K562 (cell line): Measurements from ENCODE around the gene ACP5. TPM values are rescaled to one million over a fixed set of nuclear protein-coding genes. Genes with fewer than 3 reads are reported as not detected.

Experiments used
- CBFA2T3 ChIP-seq: fragments of 450-650 bp; IDR thresholded peaks from 2 replicates; pipeline ENCODE4 v1.6.1; 2017
- CC2D1A ChIP-seq: fragments of 450-650 bp; IDR thresholded peaks from 2 replicates; pipeline ENCODE4 v1.6.1; 2017; ENCODE audit warnings: mild to moderate bottlenecking
- CHD4 ChIP-seq: fragments of 200-600 bp; sonication (generic); IDR thresholded peaks from 3 replicates; pipeline ENCODE4 v1.6.1; 2012; ENCODE audit warnings: low read depth, mild to moderate bottlenecking, mixed read lengths, low read length, inconsistent platforms; ENCODE audit not compliant: insufficient read depth, insufficient replicate concordance, poor library complexity, severe bottlenecking
- DPF2 ChIP-seq: fragments of 450-650 bp; IDR thresholded peaks from 2 replicates; pipeline ENCODE4 v1.6.1; 2016
- FOXK2 ChIP-seq, 2 experiments: fragments of 450-650 bp; IDR thresholded peaks in 1 of 2; conservative IDR thresholded peaks in 1 of 2; 2 replicates each; pipeline ENCODE4 v1.6.1; 2016; ENCODE audit warnings: low read depth in 2 of 2, mild to moderate bottlenecking in 1 of 2
- ILF3 ChIP-seq: fragments of 450-650 bp; IDR thresholded peaks from 2 replicates; pipeline ENCODE4 v1.6.1; 2018; ENCODE audit warnings: antibody characterized with exemption, mild to moderate bottlenecking, moderate library complexity, borderline replicate concordance
- KAT7 ChIP-seq: sonication (generic); formaldehyde crosslinking; IDR thresholded peaks from 2 replicates; pipeline ENCODE4 v1.8.0; 2022; ENCODE audit warnings: missing genetic modification reagents, mild to moderate bottlenecking, borderline replicate concordance
- RFX1 ChIP-seq: fragments of 450-650 bp; IDR thresholded peaks from 2 replicates; pipeline ENCODE4 v1.6.1; 2016; ENCODE audit warnings: mild to moderate bottlenecking, moderate library complexity
- RHOXF2B ChIP-seq: fragments of 250-450 bp; sonication (Bioruptor Pico); conservative IDR thresholded peaks from 2 replicates; pipeline ENCODE4 v1.5.1; 2021
- SIRT6 ChIP-seq: IDR thresholded peaks from one replicate; pipeline ENCODE4 v1.6.1; 2012; ENCODE audit warnings: low read depth, mild to moderate bottlenecking, control low read depth, inconsistent platforms, low read length, moderate library complexity
- SMARCA4 ChIP-seq: fragments of 450-650 bp; IDR thresholded peaks from 2 replicates; pipeline ENCODE4 v1.6.1; 2016
- ZNF384 ChIP-seq: IDR thresholded peaks from 2 replicates; pipeline ENCODE4 v1.6.1; 2012; ENCODE audit warnings: low read depth, low read length, improper control_type of control experiment
- ZNF785 ChIP-seq: fragments of 250-450 bp; sonication (Bioruptor Pico); IDR thresholded peaks from 2 replicates; pipeline ENCODE4 v1.4.0; 2020; ENCODE audit warnings: mild to moderate bottlenecking
- polyA plus RNA-seq, 8 experiments: library from polyadenylated mRNA; depleted of rRNA in 4 of 8; stranded (reverse) in 5 of 8; unstranded in 3 of 8; fragments of >200 nt; fragmentation: Nextera tagmentation in 2 of 8; fragmentation: Illumina TruSeq in 1 of 8; extraction: Ambion mirVana in 2 of 8; extraction: Trizol in 1 of 8; gene quantifications; 2 replicates each; pipeline versions ENCODE4 v1.2.1 to v1.2.3, GENCODE V29; 2011 to 2014; ENCODE audit warnings: inconsistent platforms in 1 of 8, missing spikeins in 1 of 8
- total RNA-seq, 7 experiments: library from RNA; depleted of rRNA in 6 of 7; stranded (reverse); fragments of >200 nt in 6 of 7; fragmentation: Illumina TruSeq in 2 of 7; extraction: Trizol in 2 of 7; gene quantifications; 2 replicates each; pipeline versions ENCODE4 v1.2.1 to v1.2.3, GENCODE V29; 2011 to 2021; ENCODE audit warnings: low replicate concordance in 1 of 7
- TF ChIP-seq, protein P1 (sequence below): fragments of 450-650 bp; conservative IDR thresholded peaks from 2 replicates; pipeline ENCODE4 v1.6.1; 2016; ENCODE audit warnings: missing genetic modification characterization, low read depth, mild to moderate bottlenecking, missing compliant biosample characterization, moderate library complexity
- TF ChIP-seq, protein P2 (sequence below): sonication (generic); formaldehyde crosslinking; IDR thresholded peaks from 2 replicates; pipeline ENCODE4 v1.5.0; 2020; ENCODE audit warnings: missing genetic modification reagents
- TF ChIP-seq, protein P3 (sequence below), 2 experiments: fragments of 250-450 bp in 1 of 2; fragments of 450-650 bp in 1 of 2; sonication (Bioruptor Pico) in 1 of 2; IDR thresholded peaks; 2 replicates each; pipeline versions ENCODE4 v1.6.1 to v1.8.0; 2016 to 2021; ENCODE audit warnings: mild to moderate bottlenecking in 2 of 2, moderate library complexity in 2 of 2, missing compliant biosample characterization in 1 of 2, missing genetic modification characterization in 1 of 2
- TF ChIP-seq, protein P4 (sequence below): fragments of 450-650 bp; formaldehyde crosslinking; IDR thresholded peaks from 2 replicates; pipeline ENCODE4 v1.4.0; 2020; ENCODE audit warnings: mild to moderate bottlenecking, moderate library complexity
- TF ChIP-seq, protein P5 (sequence below), 2 experiments: IDR thresholded peaks in 1 of 2; conservative IDR thresholded peaks in 1 of 2; 2 replicates each; pipeline ENCODE4 v1.6.1; 2016; ENCODE audit warnings: low read depth in 2 of 2, mild to moderate bottlenecking in 1 of 2, missing compliant biosample characterization in 1 of 2, missing genetic modification characterization in 1 of 2, moderate library complexity in 1 of 2
- TF ChIP-seq, protein P6 (sequence below): sonication (generic); formaldehyde crosslinking; IDR thresholded peaks from 2 replicates; pipeline ENCODE4 v1.8.0; 2022; ENCODE audit warnings: mild to moderate bottlenecking, missing genetic modification reagents
- TF ChIP-seq, protein P7 (sequence below): sonication (generic); IDR thresholded peaks from 2 replicates; pipeline ENCODE4 v1.6.1; 2016

The ACP5 gene
- total and polyA plus RNA-seq, 9 of the 15 experiments (the other 6 are each of a cell fraction or from before 2014, with no cell fraction given): 0.06 to 1.1 (median 0.31) TPM; not detected in 1

DNA sequence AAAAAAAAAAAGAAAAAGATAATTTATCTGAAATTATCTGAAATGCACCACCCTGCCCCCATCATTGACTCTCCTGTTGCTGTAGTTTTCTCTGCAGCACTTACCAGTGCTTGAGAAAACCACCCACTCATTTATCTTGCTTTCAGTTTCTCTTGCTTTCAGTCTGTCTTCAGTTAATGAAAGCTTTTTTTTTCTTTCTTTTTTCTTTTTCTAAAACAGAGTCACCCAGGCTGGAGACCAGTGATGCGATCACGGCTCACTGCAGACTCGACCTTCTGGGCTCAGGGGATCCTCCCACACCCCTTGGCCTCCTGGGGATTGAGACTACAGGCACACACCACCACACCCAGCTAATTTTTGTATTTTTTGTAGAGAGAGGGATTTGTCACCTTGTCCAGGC, 4.3 kb upstream of the ACP5 start (continued):
- TF ChIP-seq, protein P1, sequence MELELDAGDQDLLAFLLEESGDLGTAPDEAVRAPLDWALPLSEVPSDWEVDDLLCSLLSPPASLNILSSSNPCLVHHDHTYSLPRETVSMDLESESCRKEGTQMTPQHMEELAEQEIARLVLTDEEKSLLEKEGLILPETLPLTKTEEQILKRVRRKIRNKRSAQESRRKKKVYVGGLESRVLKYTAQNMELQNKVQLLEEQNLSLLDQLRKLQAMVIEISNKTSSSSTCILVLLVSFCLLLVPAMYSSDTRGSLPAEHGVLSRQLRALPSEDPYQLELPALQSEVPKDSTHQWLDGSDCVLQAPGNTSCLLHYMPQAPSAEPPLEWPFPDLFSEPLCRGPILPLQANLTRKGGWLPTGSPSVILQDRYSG (tag): no peak
- TF ChIP-seq KAT7 (CRISPR knock-in tag) (no peak), CC2D1A (0 out of 2 replicates have a peak, but pooled peaks have one; percentile 41), ZNF384 (peak; percentile 58), DPF2 (peak; percentile 74), CBFA2T3 (peak; percentile 61), CHD4 (no peak), RFX1 (no peak), ZNF785 (CRISPR knock-in tag) (no peak), SIRT6 (no peak), FOXK2 (conservative IDR thresholded peaks at IDR 0.05 in 1 of 2, IDR thresholded peaks at IDR 0.05 in 1 of 2; ENCODE audit: low read depth in 2 of 2) (peak in 1 of 2 experiments; percentile 43; a peak in 1 of 4 replicates), ILF3 (no peak), SMARCA4 (peak; percentile 19; the same call in 1 of the 2 replicates), RHOXF2B (CRISPR knock-in tag) (no peak)
- TF ChIP-seq, protein P2, sequence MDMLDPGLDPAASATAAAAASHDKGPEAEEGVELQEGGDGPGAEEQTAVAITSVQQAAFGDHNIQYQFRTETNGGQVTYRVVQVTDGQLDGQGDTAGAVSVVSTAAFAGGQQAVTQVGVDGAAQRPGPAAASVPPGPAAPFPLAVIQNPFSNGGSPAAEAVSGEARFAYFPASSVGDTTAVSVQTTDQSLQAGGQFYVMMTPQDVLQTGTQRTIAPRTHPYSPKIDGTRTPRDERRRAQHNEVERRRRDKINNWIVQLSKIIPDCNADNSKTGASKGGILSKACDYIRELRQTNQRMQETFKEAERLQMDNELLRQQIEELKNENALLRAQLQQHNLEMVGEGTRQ (CRISPR knock-in tag): no peak
- TF ChIP-seq, protein P3, sequence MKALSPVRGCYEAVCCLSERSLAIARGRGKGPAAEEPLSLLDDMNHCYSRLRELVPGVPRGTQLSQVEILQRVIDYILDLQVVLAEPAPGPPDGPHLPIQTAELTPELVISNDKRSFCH (CRISPR knock-in tag; IDR thresholded peaks at IDR 0.05): no peak
- TF ChIP-seq, protein P3 (tag; IDR thresholded peaks at IDR 0.05): no peak
- TF ChIP-seq, protein P4, sequence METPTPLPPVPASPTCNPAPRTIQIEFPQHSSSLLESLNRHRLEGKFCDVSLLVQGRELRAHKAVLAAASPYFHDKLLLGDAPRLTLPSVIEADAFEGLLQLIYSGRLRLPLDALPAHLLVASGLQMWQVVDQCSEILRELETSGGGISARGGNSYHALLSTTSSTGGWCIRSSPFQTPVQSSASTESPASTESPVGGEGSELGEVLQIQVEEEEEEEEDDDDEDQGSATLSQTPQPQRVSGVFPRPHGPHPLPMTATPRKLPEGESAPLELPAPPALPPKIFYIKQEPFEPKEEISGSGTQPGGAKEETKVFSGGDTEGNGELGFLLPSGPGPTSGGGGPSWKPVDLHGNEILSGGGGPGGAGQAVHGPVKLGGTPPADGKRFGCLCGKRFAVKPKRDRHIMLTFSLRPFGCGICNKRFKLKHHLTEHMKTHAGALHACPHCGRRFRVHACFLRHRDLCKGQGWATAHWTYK (CRISPR knock-in tag): no peak
- TF ChIP-seq, protein P5, sequence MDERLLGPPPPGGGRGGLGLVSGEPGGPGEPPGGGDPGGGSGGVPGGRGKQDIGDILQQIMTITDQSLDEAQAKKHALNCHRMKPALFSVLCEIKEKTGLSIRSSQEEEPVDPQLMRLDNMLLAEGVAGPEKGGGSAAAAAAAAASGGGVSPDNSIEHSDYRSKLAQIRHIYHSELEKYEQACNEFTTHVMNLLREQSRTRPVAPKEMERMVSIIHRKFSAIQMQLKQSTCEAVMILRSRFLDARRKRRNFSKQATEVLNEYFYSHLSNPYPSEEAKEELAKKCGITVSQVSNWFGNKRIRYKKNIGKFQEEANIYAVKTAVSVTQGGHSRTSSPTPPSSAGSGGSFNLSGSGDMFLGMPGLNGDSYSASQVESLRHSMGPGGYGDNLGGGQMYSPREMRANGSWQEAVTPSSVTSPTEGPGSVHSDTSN (CRISPR knock-in tag; IDR thresholded peaks at IDR 0.05; ENCODE audit: low read depth): no peak
- TF ChIP-seq, protein P5 (tag; conservative IDR thresholded peaks at IDR 0.05; ENCODE audit: low read depth): peak; percentile 48
- TF ChIP-seq, protein P6, sequence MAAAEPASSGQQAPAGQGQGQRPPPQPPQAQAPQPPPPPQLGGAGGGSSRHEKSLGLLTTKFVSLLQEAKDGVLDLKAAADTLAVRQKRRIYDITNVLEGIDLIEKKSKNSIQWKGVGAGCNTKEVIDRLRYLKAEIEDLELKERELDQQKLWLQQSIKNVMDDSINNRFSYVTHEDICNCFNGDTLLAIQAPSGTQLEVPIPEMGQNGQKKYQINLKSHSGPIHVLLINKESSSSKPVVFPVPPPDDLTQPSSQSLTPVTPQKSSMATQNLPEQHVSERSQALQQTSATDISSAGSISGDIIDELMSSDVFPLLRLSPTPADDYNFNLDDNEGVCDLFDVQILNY (CRISPR knock-in tag): no peak
- TF ChIP-seq, protein P7, sequence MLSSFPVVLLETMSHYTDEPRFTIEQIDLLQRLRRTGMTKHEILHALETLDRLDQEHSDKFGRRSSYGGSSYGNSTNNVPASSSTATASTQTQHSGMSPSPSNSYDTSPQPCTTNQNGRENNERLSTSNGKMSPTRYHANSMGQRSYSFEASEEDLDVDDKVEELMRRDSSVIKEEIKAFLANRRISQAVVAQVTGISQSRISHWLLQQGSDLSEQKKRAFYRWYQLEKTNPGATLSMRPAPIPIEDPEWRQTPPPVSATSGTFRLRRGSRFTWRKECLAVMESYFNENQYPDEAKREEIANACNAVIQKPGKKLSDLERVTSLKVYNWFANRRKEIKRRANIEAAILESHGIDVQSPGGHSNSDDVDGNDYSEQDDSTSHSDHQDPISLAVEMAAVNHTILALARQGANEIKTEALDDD: no peak
